ENCODE data around the gene MYO16.
A peak's percentile ranks its signal among the peaks of the same experiment; 100 is the strongest.

The MYO16 gene

DNA sequence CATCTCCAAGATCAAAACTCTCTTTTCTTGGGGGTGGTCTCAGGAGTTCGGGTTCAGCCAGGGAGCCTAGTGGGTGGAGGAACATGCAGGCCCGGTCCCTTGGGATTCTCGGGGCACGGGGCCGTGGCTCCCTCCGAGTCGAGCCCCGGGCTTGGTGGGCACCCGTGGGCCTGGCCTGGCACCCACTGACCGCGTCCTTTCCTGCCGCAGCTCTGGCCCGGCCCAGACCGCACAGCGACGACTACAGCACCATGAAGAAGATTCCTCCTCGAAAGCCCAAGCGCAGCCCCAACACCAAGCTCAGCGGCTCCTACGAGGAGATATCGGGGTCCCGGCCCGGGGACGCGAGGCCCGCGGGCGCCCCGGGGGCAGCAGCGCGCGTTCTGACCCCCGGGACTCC lies 510.6 kb downstream of the MYO16 start:
- no peak for DNase-seq

DNA sequence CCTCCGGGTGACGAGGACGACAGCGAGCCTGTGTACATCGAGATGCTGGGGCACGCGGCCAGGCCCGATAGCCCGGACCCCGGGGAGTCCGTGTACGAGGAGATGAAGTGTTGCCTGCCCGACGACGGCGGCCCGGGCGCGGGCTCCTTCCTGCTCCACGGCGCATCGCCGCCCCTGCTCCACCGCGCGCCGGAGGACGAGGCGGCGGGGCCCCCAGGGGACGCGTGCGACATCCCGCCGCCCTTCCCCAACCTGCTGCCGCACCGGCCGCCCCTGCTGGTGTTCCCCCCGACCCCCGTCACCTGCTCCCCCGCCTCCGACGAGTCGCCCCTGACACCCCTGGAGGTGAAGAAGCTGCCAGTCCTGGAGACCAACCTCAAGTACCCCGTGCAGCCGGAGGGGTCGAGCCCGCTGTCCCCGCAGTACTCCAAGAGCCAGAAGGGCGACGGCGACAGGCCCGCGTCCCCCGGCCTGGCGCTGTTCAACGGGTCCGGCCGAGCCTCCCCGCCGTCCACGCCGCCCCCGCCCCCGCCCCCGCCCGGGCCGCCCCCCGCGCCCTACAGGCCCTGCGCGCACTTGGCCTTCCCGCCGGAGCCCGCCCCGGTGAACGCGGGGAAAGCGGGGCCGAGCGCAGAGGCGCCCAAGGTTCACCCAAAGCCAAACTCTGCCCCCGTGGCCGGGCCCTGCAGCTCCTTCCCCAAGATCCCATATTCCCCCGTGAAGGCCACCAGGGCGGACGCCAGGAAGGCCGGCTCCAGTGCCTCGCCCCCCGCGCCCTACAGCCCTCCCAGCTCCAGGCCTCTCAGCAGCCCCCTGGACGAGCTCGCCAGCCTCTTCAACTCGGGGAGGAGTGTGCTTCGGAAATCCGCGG lies 511.3 kb downstream of the MYO16 start:
- no peak for DNase-seq

DNA sequence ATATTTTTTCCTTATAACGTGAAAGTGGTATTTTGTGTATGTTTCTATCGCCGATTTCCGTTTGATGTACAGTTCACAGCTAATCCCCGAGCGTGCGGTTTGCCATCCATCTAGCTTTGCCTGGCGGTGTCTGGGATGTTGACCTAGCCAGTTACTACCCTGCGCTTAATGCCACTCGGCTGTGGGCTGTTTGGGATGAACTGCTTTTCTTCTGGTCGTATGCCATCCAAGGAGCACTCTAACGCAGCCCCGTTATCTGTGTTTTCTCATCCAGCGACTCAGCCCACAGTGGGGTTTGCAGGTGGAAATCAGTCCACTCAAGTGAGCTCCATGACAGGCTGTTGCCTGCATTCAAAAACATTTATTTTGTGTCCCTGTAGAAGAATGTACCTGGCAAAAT lies 512.3 kb downstream of the MYO16 start:
- no peak for DNase-seq

DNA sequence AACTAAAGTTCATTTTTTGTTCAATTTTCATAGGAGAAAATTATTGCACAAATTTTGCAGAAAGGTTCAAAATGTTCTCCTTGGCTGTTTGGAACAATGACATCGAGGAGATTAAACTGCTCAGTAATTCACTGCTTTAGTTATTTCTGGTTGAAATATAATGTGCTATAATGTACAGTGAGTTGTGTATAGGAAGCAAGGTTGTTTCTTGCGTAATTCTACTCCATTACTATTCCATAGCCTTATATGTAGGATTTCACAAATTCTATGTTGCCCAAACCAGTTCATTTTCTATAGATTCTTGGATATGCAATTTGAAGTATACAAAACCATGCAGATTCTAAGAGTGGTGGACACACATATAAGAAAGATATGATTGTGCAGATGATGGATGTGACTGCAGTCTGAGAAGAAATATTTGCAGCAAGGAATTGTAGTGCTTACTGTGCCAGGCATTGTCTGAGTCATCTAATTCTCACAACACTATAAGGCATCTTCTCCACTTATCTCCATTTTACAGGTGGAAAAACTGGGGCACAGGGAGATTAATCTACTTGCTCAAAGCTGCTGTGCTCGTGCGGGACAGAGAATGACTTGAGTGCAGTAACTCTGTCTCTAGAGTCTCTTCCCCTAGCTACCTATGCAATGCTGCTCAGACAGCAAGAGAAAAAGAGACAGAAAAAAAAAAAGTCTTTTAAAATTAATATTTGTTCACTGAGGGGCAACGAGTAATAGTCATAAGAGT lies 515.5 kb downstream of the MYO16 start:
- DNase-seq, result no peak

DNA sequence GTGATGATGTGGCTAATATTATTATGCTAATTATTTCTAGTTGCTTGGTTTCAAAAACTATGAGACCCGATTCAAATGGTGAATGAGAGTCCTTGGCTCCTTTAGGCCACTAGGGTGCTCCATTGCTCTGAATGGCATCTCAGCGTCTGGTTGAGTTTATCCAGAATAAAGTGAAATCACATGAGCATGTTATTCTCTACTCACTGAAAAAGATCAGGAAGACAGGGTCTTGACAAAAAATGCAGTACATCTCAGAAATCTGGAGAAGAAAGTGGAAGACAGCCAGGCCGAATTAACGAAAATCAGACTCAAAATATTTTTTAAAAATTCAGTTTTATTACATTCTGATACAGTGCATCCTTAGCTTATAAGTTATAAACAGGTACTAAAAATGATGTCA lies 516.2 kb downstream of the MYO16 start:
- DNase-seq, result peak; percentile 63

DNA sequence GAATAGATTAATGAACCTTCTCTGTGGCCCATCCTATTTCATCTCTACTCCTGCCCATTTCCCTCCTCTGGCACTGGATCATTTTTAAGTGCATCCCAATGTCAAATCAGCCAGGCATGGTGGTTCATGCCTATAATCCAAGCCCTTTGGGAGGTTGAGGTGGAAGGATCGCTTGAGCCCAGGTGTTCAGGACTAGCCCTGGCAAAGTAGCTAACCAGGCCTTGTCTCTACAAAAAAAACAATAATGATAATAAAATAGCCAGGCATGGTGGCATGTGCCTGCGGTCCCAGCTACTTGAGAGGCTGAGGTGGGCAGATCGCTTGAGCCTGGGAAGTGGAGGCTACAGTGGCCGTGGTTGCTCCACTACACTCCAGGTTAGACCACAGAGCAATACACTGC lies 517.0 kb downstream of the MYO16 start:
- no peak for DNase-seq

DNA sequence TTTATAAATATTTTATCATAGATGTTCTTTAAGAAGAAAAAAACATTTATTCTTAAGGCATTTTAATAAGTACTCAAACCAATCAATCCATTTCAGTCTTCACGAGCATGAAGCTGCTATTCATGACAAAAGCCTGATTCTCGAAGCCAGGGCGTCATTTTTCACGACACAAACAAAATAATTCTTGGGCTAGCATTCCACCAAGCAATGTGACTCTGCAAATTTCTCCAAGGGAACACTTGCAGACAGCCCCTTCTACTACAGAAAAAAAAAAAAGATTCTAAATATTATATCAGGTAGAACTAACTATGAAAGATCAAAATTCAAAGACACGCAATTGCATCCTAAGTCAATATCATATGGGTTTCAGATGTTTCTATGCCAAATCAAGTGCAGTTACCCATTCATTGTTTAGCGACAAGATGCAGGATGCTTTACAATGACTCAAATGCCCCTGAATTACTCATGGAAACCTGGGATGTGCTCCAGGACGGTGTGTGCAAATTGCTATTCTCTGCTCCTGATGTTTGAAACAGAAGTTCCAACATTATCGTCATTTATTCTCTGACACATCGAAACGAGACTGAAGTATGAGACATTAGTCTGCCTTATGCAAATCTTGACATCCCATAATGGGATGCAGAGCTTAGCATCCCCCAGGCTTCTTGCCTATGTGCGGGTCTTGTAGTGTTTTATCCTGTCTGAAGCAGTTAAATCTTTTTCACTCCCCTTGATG lies 517.7 kb downstream of the MYO16 start:
- no peak for DNase-seq

DNA sequence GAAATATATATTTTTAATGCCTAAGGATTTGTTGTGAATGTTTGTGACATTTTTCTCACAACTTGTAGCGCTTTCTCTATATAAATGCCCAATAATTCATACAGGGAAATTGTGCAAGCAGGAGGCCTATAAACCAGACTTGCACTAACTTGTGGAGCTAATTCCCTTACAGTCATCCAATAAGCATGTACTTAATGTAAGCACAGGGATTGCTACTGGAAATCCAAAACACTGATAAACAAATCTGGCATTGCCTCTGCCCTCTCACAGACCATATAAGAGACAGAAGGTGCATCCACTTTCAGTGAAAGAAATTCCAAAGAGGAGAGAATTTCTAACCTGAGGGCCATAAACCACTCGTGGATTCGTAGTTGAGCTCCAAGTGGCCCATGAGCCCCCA lies 518.8 kb downstream of the MYO16 start:
- no peak for DNase-seq

DNA sequence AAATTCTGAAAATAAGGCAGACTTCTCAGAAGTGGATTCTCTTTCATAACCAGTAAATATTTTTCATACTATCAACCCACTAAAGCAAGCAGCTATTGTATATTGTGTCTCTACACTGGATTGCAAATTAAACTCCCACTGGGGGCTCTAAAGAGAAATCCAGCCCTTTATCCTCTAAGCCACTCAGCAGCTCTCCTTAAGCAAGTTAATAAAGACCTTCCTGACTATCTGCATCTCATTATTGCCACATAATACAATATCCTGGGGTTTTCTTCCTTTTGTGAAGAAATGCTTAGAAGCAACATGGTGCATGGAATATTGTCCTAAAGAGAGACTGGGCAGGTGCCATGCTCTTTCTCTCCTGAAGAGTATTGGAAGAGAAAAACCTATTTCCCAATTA lies 521.3 kb downstream of the MYO16 start:
- DNase-seq, result no peak

DNA sequence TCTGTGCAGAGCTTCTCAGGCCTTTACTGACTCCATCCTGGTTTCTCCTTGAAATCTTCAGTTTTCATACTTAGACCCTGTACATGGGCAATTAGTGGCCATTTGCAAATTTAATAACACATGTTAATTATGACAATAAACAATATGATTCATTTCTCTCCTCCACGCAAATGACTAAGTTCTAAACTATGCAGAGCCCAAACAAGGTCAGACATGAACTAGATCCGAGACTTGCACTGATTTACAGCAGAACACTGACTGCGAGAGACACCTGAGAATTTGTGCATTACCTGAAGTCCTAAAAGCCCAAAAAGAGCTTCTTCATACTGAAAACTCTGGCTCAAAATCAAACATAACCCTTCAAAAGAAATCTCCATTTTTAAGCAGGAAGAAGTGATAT lies 521.8 kb downstream of the MYO16 start:
- DNase-seq, result no peak

DNA sequence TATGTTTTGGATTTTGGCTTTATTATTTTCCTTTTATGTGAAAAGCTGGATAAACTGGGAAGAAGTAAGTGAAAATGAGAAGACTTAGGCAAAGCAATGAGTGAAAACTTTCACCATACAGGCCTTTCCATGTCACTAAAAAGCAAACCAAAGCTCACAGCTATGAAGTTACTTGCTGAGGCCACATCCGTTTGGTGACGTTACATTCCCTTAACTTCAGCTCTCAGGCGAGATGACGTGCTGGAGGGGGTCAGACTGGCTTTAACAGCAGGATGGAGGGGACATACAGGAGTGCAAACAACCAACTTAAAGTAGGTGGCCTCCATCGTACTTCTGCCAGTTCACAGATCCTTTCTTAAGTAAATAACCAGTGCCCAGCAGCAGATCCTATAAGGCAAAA lies 522.3 kb downstream of the MYO16 start:
- no peak for DNase-seq

DNA sequence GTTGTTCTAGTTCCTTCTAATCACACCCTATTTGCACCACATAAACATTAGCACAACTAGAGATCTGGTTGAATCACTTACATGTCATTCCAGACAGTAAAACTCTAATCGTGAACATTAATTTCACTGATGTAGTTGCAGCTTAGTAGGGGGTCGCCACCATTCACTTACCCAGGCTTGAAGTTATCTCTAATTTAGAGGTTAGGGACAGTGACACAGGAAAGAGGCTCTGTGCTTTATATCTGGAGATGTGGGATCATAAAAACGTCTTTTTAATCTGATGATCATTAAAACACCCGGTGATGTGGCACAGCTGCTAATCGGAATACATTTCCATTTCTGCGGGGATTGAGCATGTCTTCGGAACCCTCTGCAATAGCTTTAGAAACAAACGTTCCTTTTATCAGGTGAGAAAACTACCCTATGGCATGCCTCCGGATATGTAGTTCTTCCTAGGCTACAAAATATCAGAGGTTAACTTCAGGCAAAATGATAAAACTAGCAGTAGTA lies 523.0 kb downstream of the MYO16 start:
- DNase-seq, result no peak

DNA sequence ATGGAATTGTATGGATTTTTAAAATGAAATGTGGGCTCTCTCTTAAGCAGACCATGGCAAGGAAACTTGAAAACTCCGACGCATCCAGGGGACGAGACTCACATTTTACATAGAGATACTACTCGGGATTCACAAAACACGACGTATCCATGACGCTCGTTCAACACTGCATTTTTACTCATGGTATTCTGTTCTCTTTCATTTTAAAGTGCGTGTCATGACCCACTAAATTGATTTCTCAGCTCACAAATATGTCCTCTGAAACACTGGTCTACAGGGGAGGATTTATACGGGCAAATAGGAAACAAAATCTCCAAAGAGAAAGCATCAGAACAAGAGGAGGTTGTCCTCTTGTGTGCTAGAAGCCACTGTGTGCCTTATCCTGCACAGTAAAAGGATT lies 523.5 kb downstream of the MYO16 start:
- DNase-seq, result no peak

DNA sequence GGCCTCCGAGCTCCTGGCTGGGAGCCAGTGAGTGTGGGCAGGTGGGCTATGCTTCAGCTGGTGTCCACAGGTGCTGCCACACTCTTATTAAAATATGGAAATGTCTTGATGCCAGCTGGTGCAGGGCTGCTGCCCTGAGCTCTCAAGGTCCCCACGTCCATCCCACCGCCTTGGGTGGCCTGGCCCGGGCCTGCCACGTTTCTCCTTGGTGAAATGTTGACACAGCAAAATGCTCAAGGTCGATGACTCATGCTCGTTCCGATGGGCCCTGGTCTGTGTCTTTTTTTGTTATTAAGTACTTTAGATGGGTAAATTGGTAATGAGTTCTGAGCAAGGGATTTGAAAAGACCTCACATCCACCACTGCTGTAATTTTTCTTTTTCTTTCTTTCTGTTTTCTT lies 524.7 kb downstream of the MYO16 start:
- DNase-seq, result no peak

DNA sequence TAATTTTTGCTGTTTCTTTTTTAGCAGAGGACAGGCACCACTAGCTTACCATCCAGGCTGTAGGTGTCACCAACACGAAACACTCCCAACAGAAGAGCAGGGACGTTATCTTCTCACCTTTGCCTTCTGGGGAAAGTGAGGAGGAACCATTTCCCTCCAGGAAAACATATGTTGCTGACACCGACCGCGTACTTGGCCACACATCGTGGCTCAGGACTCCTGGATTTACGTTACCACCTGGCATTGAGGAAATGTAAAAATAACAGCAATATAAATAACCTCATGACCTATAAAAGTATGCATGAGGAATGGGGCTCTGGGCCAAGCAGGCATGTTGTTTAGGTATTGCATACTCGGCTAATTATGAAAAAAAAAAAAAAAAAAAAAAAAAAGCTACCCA lies 525.1 kb downstream of the MYO16 start:
- DNase-seq, result no peak

DNA sequence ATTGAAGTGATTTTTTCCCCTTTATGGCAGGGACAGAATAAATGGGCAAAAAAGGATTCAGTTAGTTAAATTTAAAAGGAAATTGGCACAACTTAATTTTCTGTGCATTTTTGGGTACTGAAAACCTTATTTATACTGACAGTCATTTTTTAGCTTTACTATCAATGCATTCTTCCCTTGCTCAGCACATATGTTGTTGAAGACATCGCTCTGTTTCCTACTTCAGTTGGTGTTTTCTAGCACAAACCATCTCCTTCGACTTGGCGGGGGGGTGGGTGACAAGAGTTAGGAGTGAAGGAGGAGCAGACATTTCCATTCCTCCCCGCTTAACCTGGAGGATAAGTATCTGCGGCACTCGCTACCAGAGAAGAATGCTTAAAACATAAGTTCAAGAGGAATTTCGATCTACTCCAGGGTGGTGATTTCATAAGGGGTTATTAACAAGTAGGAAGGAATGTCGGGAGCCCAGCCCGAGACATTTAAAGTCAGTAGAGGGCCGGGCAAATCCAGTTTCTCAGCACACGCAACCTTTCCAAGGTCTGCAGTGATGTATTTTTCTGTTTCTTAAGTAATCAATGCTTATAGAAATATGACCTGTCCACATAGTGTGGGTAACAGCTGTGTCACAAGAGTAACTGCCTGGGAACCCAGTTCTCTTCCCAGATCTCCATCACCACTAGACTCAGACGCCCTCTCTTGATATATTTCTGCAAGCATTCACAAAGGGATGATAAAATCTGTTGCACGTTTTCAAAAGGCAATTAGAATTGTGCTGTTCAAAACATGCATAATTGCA lies 525.8 kb downstream of the MYO16 start:
- no peak for DNase-seq

DNA sequence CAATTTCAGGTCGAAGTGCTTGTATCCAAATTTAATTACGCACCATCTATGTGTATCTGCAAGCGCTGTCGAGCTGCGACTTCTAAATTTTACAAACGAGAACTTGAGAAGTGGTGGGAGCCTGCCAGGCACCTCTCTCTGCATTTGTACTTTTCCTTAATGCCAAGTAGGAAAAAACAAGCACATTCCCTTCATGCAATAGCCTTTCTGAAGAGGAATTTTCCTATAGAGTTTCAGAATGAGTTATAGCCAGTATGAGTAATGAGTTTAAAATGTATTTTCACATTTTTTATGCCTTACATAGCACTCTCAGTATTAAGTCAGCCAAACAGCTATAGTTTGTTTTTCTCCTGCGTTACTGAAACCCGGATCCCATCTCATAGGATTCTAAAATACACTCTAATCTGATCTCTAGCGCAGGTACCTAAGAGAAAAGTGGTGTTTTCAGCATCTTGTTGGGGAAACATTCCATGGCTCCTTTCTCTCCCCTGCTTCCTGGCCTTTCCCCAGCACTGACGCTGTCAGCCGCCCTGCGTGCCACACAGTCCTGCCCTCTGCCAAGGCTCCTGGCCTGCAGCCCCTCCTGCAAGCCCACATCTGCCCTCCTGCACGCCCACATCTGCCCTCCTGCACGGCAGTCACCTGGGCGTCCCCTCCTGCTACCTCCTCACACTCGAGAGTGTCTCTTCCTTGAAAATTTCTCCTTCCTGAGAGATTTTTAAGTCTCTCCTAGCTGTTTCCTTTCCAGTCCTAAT lies 526.9 kb downstream of the MYO16 start:
- DNase-seq, result no peak

DNA sequence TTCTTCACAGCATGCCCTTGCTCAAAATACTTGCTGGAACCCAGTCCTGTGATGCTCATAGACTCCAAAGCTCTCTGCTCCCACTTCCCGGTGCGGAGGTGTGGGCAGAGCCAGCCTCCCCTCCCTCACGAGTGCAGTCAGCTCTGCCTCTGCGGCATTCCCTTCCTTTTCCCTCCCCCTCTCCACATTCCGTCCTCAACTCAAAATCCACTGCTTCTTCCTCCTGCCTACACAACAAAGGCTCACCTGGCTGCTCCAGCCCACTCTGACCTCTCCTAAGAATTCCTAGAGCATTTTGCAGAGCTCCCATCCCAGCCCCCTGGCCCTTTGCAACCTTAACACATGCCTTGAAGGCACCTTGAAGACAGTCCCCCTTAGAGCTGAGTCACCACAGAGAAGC lies 527.9 kb downstream of the MYO16 start:
- no peak for DNase-seq

DNA sequence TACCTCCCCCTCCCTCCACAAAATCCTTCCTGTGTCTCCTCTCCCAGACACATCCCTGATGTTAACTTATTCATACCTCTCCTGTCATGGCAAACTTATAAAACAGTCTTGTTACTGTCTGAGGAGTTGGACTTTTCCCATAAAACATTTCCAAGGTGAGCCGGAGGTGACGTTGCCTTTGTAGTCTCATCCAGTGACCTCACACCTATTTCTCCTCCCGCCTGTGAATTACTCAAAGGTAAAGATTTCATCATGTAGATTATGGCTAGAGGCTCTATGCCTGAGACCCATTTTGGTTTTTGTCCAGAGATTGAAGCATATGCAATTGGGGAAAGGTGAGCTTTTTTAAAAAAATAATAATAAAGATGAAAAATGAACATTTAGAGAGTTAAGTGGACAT lies 529.0 kb downstream of the MYO16 start:
- DNase-seq, result no peak

DNA sequence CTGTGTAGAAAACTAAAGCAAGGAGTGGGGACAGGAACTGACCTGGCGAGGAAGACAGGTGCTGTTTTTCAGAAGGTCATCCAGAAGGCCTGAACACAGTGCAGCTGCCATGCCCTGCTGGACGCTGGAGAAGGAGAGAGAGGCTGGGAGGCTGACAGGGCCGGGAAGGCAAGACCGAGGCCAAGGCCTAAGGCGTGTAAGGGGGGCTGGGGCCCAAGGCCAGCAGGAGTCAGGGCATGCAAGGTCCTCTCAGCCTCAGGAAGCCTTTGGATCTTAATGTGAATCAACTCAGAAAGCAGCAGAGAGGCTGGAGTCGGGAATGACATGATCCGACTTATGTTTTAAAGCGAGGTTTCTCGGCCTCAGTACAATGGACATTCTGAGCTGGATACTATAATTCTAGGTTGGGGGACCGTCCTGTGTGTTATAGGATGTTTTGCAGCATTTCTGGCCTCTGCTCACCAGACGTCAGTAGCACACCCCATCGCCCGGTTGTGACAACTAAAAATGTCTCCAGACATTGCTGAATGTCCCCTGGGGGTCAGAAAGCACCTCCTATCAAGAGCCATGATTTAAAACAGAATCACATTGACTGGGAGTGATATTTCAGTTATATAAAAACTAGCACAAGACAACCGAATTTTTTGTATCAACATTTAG lies 530.4 kb downstream of the MYO16 start:
- no peak for DNase-seq

DNA sequence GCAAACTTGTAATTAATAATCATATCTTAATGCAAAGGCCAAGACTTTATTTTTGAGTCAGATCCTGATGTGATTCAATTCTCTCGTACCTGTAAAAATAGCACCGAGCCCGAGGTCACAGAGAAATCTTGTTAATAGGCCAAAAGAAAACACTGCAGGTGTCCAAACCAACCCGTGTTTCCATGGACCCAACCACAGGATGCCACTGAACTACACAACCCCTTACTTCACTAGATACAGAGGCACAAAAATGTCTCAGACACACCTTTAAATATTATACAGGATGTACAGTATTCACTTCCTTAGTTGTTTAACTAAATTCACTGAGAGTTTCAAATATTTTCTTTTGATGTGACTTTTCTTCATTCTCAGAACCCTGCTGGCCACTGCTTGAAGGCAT lies 530.9 kb downstream of the MYO16 start:
- DNase-seq, result no peak

All from NCI-H1694 treated with DMSO at 0.1 percent for 48 hours (cell line).